ENCODE results near the gene GPSM1.

Gene GPSM1

GRCh38 chr9:136363949-136364748 is 36.8 kb downstream of the GPSM1 start:
- peak overlapping the region; percentile 86 for H3K27ac ChIP-seq
- TF ChIP-seq ZFX (IDR thresholded peaks at IDR 0.05), result no peak; the same call in 1 of the 2 replicates
- TF ChIP-seq, protein P1, sequence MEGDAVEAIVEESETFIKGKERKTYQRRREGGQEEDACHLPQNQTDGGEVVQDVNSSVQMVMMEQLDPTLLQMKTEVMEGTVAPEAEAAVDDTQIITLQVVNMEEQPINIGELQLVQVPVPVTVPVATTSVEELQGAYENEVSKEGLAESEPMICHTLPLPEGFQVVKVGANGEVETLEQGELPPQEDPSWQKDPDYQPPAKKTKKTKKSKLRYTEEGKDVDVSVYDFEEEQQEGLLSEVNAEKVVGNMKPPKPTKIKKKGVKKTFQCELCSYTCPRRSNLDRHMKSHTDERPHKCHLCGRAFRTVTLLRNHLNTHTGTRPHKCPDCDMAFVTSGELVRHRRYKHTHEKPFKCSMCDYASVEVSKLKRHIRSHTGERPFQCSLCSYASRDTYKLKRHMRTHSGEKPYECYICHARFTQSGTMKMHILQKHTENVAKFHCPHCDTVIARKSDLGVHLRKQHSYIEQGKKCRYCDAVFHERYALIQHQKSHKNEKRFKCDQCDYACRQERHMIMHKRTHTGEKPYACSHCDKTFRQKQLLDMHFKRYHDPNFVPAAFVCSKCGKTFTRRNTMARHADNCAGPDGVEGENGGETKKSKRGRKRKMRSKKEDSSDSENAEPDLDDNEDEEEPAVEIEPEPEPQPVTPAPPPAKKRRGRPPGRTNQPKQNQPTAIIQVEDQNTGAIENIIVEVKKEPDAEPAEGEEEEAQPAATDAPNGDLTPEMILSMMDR (conservative IDR thresholded peaks at IDR 0.05), result peak; percentile 29; the same call in 1 of the 2 replicates

DNA sequence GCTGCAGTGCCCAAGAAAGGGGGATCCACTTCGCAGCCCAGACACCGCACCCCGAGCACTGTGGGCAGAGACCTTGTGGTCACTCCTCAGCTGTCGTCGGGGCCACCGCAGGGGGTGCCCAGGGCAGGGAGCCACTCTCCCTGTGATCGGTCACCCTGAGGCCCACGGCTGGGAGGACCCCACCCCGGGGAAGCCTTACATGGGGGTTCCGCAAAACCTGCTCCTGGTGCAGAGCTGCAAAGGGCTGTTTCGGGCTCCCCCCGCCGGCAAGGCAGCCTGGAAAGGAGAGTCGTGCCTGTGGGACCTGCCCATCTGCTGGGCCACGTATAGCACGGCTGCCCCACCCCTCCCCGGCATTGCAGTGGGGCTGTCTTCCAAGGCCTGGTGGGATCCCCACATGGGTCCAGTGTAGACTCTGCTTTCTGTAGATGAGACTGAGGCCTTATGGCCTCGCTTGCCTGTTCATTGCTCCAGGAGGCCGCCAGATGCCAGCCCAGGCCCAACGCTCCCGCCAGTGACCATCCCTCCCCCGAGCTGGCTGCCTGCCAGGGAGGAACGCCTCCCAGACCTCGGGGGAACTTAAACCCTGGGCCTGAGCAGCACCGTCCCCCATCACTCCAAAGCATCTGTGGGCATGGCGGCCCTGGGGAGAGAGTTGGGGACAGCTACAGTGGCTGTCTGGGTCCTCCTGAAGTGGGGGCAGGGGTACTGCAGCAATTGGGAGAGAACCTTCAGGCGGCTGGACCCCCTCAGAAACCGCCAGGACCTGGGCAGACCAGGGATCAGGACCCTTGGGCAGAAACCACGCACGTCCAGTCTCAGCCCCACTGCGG is 37.8 kb downstream of the GPSM1 start:
- TF ChIP-seq ZFX (IDR thresholded peaks at IDR 0.05), result no peak
- TF ChIP-seq, protein P1 (conservative IDR thresholded peaks at IDR 0.05), result no peak
- no peak overlapping the region for H3K27ac ChIP-seq

DNA sequence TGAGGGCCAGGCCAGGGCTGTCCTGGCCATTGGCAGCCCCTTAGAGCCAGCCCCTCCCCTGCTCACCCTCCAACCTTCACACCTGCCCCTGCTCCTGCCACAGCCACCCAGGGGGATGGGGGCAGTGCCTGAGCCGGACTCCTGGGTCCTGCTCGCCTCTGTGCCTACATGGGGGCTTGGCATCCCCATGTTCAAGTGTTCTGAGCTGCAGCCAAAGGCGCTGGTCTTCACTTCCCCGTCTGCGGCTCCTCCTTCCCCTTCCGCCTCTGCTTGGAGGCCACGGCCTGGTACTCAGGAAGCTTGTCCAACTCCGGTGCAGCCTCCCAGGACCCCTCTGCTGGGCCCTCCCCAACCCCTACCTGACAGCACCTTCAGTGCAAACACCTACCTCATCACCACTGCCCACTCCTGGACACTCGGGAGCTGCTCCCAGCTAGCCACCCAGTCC is 38.5 kb downstream of the GPSM1 start:
- peak overlapping the region; percentile 8; the same call in 1 of the 2 replicates for H3K27ac ChIP-seq
- TF ChIP-seq, protein P1 (conservative IDR thresholded peaks at IDR 0.05), result no peak
- no peak for TF ChIP-seq ZFX (IDR thresholded peaks at IDR 0.05)

GRCh38 chr9:136366826-136367225 is 39.5 kb downstream of the GPSM1 start:
- TF ChIP-seq, protein P1 (conservative IDR thresholded peaks at IDR 0.05), result no peak
- TF ChIP-seq ZFX (IDR thresholded peaks at IDR 0.05), result no peak
- H3K27ac ChIP-seq, result no peak overlapping the region

DNA sequence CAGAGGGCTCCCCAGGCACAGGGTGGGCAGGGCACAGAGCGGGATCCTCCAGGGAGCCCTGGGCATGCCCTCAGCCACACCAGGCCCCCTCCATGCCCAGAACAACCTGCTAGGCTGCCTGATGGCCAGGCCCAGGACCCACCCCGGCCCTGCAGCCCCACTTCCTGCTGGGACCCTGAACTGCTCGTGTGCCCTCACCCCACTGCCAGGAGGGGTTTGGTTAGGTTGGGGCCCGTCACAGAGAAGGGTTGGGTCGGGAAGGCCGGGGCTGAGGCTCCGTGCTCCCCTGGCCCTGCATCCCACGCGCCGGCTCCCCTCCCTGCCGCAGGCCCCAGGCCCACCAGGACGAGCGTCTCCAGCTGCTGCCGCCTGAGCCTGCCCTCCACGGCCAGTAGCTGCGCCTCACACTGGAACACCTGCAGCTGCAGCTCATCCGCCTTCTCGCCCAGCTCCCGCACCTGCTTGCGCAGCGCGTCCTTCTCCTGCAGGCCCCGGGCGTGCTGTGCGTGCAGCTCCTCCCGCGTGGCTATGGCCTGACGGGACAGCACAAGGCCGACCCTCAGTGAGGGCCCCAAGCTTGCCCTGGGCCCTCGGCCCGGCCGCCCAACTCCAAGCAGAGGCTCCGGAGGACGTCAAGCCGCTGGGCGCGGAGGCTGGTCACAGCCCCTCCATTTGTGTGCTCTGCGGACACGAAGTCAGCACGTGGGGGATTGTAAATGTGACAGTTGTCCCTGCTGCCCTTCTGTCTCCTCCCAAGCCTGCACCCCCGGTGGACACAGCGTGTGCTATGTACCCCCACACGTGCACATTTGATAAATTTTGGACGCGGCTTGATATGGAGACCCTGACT is 40.2 kb downstream of the GPSM1 start:
- TF ChIP-seq, protein P1 (conservative IDR thresholded peaks at IDR 0.05), result no peak
- no peak for TF ChIP-seq ZFX (IDR thresholded peaks at IDR 0.05)
- no peak overlapping the region for H3K27ac ChIP-seq

GRCh38 chr9:136368190-136368589 is 40.9 kb downstream of the GPSM1 start:
- TF ChIP-seq, protein P1 (conservative IDR thresholded peaks at IDR 0.05), result no peak
- TF ChIP-seq ZFX (IDR thresholded peaks at IDR 0.05), result no peak
- H3K27ac ChIP-seq, result no peak overlapping the region

Data from C4-2B (cell line).